Measurements from ENCODE around the gene GABRG3.

The GABRG3 gene

GRCh38 chr15:27487846-27488245 lies 516.9 kb downstream of the GABRG3 start:
- no peak overlapping the region for H3K4me3 ChIP-seq (ENCODE audit: low read depth, low read length)

- H3K4me3 ChIP-seq (ENCODE audit: low read depth, low read length): no peak overlapping the region
Observed at GRCh38 chr15:27490867-27491595, 520.0 kb downstream of the GABRG3 start.

DNA sequence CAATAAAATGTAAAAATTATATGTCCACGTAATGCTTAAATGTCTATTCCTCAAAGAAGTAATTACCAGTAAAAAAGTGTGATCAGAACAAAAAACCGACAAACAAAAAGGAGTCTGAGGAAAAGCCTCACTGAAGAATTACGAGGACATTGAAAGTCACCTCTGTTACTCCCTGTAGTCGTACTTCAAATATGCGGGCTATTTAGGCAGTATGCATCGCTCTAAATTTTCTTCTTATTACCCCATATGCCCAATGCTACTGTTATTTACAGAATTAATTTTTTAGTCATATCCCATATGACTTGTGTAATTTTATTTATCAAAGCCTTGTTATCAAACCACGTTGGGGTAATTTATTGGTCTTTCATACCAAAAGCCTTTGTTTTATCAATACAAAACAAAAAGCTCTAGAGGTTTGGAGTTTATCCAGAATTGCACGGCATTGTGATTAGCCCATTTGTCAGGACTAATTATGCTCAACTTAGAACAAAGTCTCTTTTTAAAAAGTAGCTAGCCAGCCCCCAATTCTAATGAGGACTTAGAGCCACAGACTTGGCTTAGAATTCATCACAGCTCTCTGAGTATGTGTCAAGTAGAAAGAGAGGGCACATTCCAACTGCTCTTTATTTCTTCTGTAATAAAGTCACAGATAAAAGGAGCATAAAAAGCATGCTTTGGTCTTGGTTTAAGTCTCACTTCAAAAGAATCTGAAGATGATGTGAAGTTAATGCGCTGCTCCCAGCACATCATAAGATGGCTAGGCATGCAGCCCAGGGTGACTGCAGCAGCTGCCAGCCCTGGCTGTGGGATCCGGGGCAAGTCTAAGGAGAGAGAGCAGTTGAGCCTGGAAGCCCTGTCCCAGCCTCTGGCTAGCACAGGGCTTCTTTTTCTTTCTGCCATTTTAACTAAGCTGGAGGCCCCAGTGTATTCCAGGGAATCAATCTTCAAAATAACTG lies 521.0 kb downstream of the GABRG3 start:
- no peak overlapping the region for H3K4me3 ChIP-seq (ENCODE audit: low read depth, low read length)

- no peak overlapping the region for H3K4me3 ChIP-seq (ENCODE audit: low read depth, low read length)
Observed at GRCh38 chr15:27495963-27496459, 525.0 kb downstream of the GABRG3 start.

- H3K4me3 ChIP-seq (ENCODE audit: low read depth, low read length): no peak overlapping the region
Observed at GRCh38 chr15:27498700-27499099, 527.7 kb downstream of the GABRG3 start.

- no peak overlapping the region for H3K4me3 ChIP-seq (ENCODE audit: low read depth, low read length)
Observed at GRCh38 chr15:27499191-27499590, 528.2 kb downstream of the GABRG3 start.

DNA sequence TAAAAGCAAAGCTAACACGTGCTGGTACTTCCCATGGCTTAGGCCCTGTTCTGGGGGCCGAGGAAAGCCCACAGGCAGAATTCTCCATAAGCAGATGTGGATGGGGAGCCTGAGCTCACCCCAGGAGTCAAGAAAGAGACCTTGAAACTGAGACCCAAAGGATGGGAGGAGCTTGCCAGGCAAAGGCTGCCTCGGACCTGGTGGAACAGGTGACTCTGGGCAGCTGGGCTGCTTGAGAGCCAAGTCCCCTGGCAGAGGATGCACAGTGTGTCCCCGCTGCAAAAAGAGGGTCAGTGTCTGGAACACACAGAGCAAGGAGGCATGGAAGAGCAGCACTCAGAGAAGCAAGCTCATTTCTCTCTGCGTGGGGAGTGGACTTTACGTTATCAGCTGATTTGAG lies 528.7 kb downstream of the GABRG3 start:
- no peak overlapping the region for H3K4me3 ChIP-seq (ENCODE audit: low read depth, low read length)

DNA sequence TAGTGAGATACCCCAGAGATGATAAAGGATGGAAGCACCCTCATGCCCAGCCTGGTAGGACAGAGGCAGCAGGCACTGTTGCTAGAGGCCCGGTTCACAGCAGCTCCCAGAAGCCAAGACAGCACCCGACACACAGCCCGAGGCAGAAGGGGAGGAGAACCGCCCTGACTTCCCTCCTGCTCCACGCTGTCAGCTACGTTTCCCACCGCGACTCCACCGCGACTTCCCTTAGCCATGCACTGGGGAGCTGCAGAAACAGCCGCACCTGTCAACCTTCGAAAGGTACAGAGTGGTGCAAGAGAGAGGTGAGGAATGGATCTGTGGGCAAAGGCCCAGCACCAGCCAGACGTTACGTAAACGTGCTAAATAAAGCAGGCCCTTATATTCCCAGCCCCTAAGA lies 529.2 kb downstream of the GABRG3 start:
- no peak overlapping the region for H3K4me3 ChIP-seq (ENCODE audit: low read depth, low read length)

GRCh38 chr15:27506752-27507151 lies 535.8 kb downstream of the GABRG3 start:
- H3K4me3 ChIP-seq (ENCODE audit: low read depth, low read length): no peak overlapping the region

DNA sequence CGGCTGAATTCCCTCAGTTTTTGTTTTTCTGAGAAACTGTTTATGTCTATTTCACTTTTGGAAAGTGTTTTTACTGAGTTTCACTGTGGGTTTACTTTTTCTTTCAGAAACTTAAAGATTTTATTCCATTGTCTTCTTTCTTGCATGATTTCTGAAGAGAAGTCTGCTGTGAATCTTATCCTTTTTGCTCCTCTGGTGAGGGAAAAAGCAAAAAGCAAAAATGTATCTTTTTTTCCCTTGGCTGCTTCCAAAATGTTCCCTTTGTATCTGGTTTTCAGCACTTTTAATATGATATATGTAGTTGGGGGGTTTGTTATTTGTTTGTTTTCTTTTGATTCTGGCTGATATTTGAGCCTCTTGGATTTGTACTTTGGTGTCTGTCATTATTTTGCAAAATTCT lies 538.0 kb downstream of the GABRG3 start:
- no peak overlapping the region for H3K4me3 ChIP-seq (ENCODE audit: low read depth, low read length)

DNA sequence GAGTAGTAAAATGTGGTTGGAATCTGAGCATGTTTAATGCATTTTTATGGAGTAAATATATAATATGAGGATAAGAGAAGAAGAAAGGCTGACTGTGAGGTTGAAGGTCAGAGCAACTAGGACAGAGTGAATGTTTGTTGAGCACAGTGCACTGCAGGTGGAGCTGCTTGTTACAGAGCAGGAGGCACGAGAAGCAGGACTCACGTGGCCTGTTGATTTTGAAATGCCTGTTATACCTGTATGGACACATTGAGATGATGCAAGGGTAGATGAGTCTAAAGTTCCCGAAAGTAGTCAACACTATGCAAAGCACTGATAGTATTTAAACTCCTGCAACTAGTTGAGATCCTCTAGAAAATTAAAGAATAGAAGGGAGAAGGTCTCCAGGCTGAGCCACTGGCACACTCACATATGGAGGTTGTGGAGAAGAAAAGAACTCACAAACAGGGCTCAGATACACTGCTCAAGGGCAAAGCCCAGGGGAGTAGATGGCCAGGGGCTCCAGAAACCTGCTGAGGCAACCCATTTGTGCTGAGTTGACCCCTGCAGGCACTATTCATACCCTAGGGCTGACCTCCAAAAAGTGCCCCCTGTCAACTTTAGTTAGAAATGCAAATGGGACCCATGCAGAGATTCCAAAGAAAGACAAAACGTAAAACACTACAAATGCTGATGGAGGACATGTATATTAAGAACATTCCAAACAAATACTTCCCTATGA lies 541.5 kb downstream of the GABRG3 start:
- H3K4me3 ChIP-seq (ENCODE audit: low read depth, low read length): no peak overlapping the region

GRCh38 chr15:27514526-27514925 lies 543.5 kb downstream of the GABRG3 start:
- no peak overlapping the region for H3K4me3 ChIP-seq (ENCODE audit: low read depth, low read length)

GRCh38 chr15:27527490-27528067 lies 556.6 kb downstream of the GABRG3 start:
- H3K4me3 ChIP-seq (ENCODE audit: low read depth, low read length): no peak overlapping the region

- H3K4me3 ChIP-seq (ENCODE audit: low read depth, low read length): no peak overlapping the region
Observed at GRCh38 chr15:27529399-27529798, 558.4 kb downstream of the GABRG3 start.

- no peak overlapping the region for H3K4me3 ChIP-seq (ENCODE audit: low read depth, low read length)
Observed at GRCh38 chr15:27530994-27531393, 560.0 kb downstream of the GABRG3 start.

DNA sequence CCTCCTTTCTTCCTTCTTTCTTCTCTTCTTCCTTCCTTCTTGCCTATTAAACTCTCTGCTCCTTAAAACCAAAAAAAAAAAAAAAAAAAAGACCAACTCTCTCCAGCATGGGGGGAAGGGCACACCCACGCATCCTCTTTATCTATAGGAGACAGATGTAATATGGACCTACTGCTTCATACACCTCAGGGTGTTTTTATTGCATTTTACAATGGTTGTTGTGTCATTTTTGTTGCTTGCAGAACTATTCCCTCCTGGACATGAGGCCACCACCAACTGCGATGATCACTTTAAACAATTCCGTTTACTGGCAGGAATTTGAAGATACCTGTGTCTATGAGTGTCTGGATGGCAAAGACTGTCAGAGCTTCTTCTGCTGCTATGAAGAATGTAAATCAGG lies 561.4 kb downstream of the GABRG3 start:
- H3K4me3 ChIP-seq (ENCODE audit: low read depth, low read length): no peak overlapping the region

GRCh38 chr15:27535445-27536129 lies 564.6 kb downstream of the GABRG3 start:
- no peak overlapping the region for H3K4me3 ChIP-seq (ENCODE audit: low read depth, low read length)

DNA sequence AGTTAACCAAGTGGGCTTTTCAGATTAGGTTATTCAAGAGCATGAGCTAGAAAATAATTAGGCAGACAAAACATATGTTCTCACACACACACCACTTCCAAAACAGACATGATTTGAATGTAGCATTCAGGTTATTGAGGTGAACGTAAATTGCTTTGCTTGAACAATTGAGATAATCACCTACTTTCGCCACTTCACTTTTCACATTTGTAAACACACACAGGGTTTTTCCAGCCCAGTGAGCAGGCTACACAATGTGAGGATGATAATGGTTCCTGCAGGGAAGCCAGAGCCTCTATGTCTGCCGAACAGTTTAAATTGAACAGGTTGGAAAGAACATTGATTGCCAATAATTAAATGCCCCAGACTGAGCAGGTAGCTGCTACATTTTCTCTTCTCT lies 567.3 kb downstream of the GABRG3 start:
- H3K4me3 ChIP-seq (ENCODE audit: low read depth, low read length): no peak overlapping the region

GRCh38 chr15:27541581-27541980 lies 570.6 kb downstream of the GABRG3 start:
- H3K4me3 ChIP-seq (ENCODE audit: low read depth, low read length): no peak overlapping the region

GRCh38 chr15:27545494-27546255 lies 574.7 kb downstream of the GABRG3 start:
- no peak overlapping the region for H3K4me3 ChIP-seq (ENCODE audit: low read depth, low read length)
